H9 (cell line): ENCODE results near the gene SIN3A. TPM values are rescaled to one million over a fixed set of nuclear protein-coding genes. Genes with fewer than 3 reads are reported as not detected.
A peak's percentile ranks its signal among the peaks of the same experiment; 100 is the strongest.

Experiments used
- DNase-seq: peaks from one replicate; pipeline ENCODE4 v3.0.0-alpha.2; 2017
- H2AFZ ChIP-seq: one replicate; pipeline ENCODE4 v1.6.1; 2013; ENCODE audit warnings: mild to moderate bottlenecking, low read length, control low read depth, moderate library complexity
- H2AK5ac ChIP-seq: 2 replicates; pipeline ENCODE4 v1.6.1; 2013; ENCODE audit warnings: low read length, control low read depth, mixed read lengths; ENCODE audit not compliant: insufficient read length
- H2BK120ac ChIP-seq: one replicate; pipeline ENCODE4 v1.6.1; 2013; ENCODE audit warnings: low read depth, mild to moderate bottlenecking, low read length, control low read depth, inconsistent platforms; ENCODE audit not compliant: poor library complexity, severe bottlenecking
- H2BK12ac ChIP-seq: 2 replicates; pipeline ENCODE4 v1.6.1; 2013; ENCODE audit warnings: low read length, control low read depth, mixed read lengths, low read depth; ENCODE audit not compliant: insufficient read length
- H2BK15ac ChIP-seq: 2 replicates; pipeline ENCODE4 v1.6.1; 2013; ENCODE audit warnings: low read depth, low read length, control low read depth
- H2BK20ac ChIP-seq: one replicate; pipeline ENCODE4 v1.6.1; 2013; ENCODE audit warnings: low read depth, mild to moderate bottlenecking, low read length, control low read depth, inconsistent platforms; ENCODE audit not compliant: poor library complexity, severe bottlenecking
- H2BK5ac ChIP-seq: 2 replicates; pipeline ENCODE4 v1.6.1; 2013; ENCODE audit warnings: low read length, control low read depth, mixed read lengths; ENCODE audit not compliant: insufficient read length
- H3K14ac ChIP-seq: 2 replicates; pipeline ENCODE4 v1.6.1; 2013; ENCODE audit warnings: low read length, control low read depth; ENCODE audit not compliant: insufficient read depth
- H3K18ac ChIP-seq: 2 replicates; pipeline ENCODE4 v1.6.1; 2013; ENCODE audit warnings: low read depth, mild to moderate bottlenecking, mixed read lengths, low read length, control low read depth; ENCODE audit not compliant: insufficient read length
- H3K23ac ChIP-seq: 2 replicates; pipeline ENCODE4 v1.6.1; 2013; ENCODE audit warnings: low read length, control low read depth, mixed read lengths, low read depth; ENCODE audit not compliant: insufficient read length
- H3K23me2 ChIP-seq: 2 replicates; pipeline ENCODE4 v1.6.1; 2013; ENCODE audit warnings: low read depth, mild to moderate bottlenecking, mixed read lengths, low read length, control low read depth; ENCODE audit not compliant: insufficient read length, poor library complexity, severe bottlenecking
- H3K27ac ChIP-seq: 2 replicates; pipeline ENCODE4 v1.5.1; 2013; ENCODE audit warnings: low read length, control low read depth, mixed read lengths, low read depth; ENCODE audit not compliant: insufficient read length
- H3K27me3 ChIP-seq: 2 replicates; pipeline ENCODE4 v1.6.1; 2013; ENCODE audit warnings: low read length, control low read depth, inconsistent platforms; ENCODE audit not compliant: insufficient read depth
- H3K4ac ChIP-seq: 2 replicates; pipeline ENCODE4 v1.6.1; 2013; ENCODE audit warnings: low read depth, mild to moderate bottlenecking, control low read depth, inconsistent platforms, low read length, moderate library complexity
- H3K4me1 ChIP-seq: 2 replicates; pipeline ENCODE4 v1.6.1; 2013; ENCODE audit warnings: low read length, control low read depth, inconsistent platforms; ENCODE audit not compliant: insufficient read depth
- H3K4me2 ChIP-seq: 2 replicates; pipeline ENCODE4 v1.6.1; 2013; ENCODE audit warnings: low read length, control low read depth, mixed read lengths; ENCODE audit not compliant: insufficient read length, insufficient read depth
- H3K56ac ChIP-seq: 2 replicates; pipeline ENCODE4 v1.6.1; 2013; ENCODE audit warnings: low read depth, mild to moderate bottlenecking, mixed read lengths, low read length, control low read depth; ENCODE audit not compliant: insufficient read length
- H3K79me1 ChIP-seq: 2 replicates; pipeline ENCODE4 v1.6.1; 2013; ENCODE audit warnings: low read depth, mild to moderate bottlenecking, moderate library complexity, low read length, control low read depth, inconsistent platforms; ENCODE audit not compliant: insufficient read depth, poor library complexity, severe bottlenecking
- H3K79me2 ChIP-seq: 2 replicates; pipeline ENCODE4 v1.6.1; 2013; ENCODE audit warnings: low read length, control low read depth, inconsistent platforms; ENCODE audit not compliant: insufficient read depth
- H3K9ac ChIP-seq: 2 replicates; pipeline ENCODE4 v1.6.1; 2013; ENCODE audit warnings: low read length, control low read depth, mixed read lengths; ENCODE audit not compliant: insufficient read length; ENCODE audit errors: extremely low read depth
- H3K9me3 ChIP-seq: one replicate; pipeline ENCODE4 v1.6.1; 2013; ENCODE audit warnings: low read depth, low read length, inconsistent platforms; ENCODE audit not compliant: control insufficient read depth
- H3T11ph ChIP-seq: one replicate; pipeline ENCODE4 v1.6.1; 2013; ENCODE audit warnings: mild to moderate bottlenecking, low read length, control low read depth, inconsistent platforms
- H4K20me1 ChIP-seq: one replicate; pipeline ENCODE4 v1.6.1; 2013; ENCODE audit not compliant: control insufficient read depth, insufficient read length, insufficient read depth
- H4K5ac ChIP-seq: 2 replicates; pipeline ENCODE4 v1.6.1; 2013; ENCODE audit warnings: low read depth, mild to moderate bottlenecking, mixed read lengths, low read length, control low read depth; ENCODE audit not compliant: insufficient read length
- H4K8ac ChIP-seq: replicated peaks from 2 replicates; pipeline ENCODE4 v1.6.1; 2013; ENCODE audit warnings: low read length, control low read depth, mixed read lengths, low read depth; ENCODE audit not compliant: insufficient read length
- H4K91ac ChIP-seq: 2 replicates; pipeline ENCODE4 v1.6.1; 2013; ENCODE audit warnings: low read depth, mild to moderate bottlenecking, moderate library complexity, mixed read lengths, low read length, control low read depth; ENCODE audit not compliant: insufficient read length
- H3K27ac Mint-ChIP-seq, 3 experiments: 2 replicates in 2 of 3; 3 replicates in 1 of 3; pipeline ENCODE4 v1.8.0; 2020 to 2021; ENCODE audit warnings: mixed read lengths in 3 of 3, mild to moderate bottlenecking in 1 of 3, moderate library complexity in 1 of 3
- H3K27me3 Mint-ChIP-seq: 2 replicates; pipeline ENCODE4 v1.8.0; 2021; ENCODE audit warnings: low read depth, mild to moderate bottlenecking, moderate library complexity, mixed read lengths
- H3K36me3 Mint-ChIP-seq, 3 experiments: 2 replicates in 2 of 3; 3 replicates in 1 of 3; pipeline ENCODE4 v1.8.0; 2020 to 2021; ENCODE audit warnings: low read depth in 3 of 3, mixed read lengths in 3 of 3; ENCODE audit not compliant: insufficient read depth in 1 of 3
- H3K4me1 Mint-ChIP-seq, 2 experiments: 2 replicates each; pipeline ENCODE4 v1.8.0; 2020; ENCODE audit warnings: mixed read lengths in 2 of 2
- H3K4me3 Mint-ChIP-seq, 2 experiments: 2 replicates in 1 of 2; 3 replicates in 1 of 2; pipeline ENCODE4 v1.8.0; 2020 to 2021; ENCODE audit warnings: mild to moderate bottlenecking in 2 of 2, mixed read lengths in 2 of 2, moderate library complexity in 1 of 2
- H3K9me3 Mint-ChIP-seq, 2 experiments: 2 replicates in 1 of 2; 3 replicates in 1 of 2; pipeline ENCODE4 v1.8.0; 2020; ENCODE audit warnings: mild to moderate bottlenecking in 2 of 2, mixed read lengths in 2 of 2, moderate library complexity in 1 of 2
- CTCF ChIP-seq: fragments of 200-600 bp; sonication (generic); conservative IDR thresholded peaks from 3 replicates; pipeline ENCODE4 v1.8.0; 2021; ENCODE audit warnings: antibody characterized with exemption, mild to moderate bottlenecking
- whole genome bisulfite sequencing: extraction: QIAGEN DNeasy Blood & Tissue Kit; methylation state at CpG from one replicate; pipeline ENCODE4 v1.1.7; 2013; ENCODE audit warnings: missing lambda C conversion rate, low lambda C conversion rate, mixed read lengths; ENCODE audit not compliant: insufficient read length; ENCODE audit errors: extremely low coverage; 5-methylcytosine and 5-hydroxymethylcytosine counted together
- total RNA-seq: library from RNA; stranded (reverse); gene quantifications from 2 replicates; pipeline ENCODE4 v1.2.1, GENCODE V29; 2021

Gene SIN3A
- total RNA-seq, 1 experiment from 2014 or later: 102 TPM

GRCh38 chr15:75437721-75438120 lies 13.8 kb downstream of the SIN3A start:
- Mint-ChIP-seq H3K4me1 (no peaks in the 10 kb centered on the region), H3K27me3 (no peaks in the 10 kb centered on the region), H3K27ac (peak overlapping the region in 2 of 3 experiments; percentile 15 to 89; a peak in 1 of 7 replicates), H3K9me3 (no peaks in the 10 kb centered on the region), H3K36me3 (peaks cover 13 to 50% (median 36%) of the 10 kb centered on the region in 3 experiments; a peak in 6 of 7 replicates), H3K4me3 (no peak overlapping the region)
- Histone ChIP-seq H3K4ac (no peak overlapping the region), H2AFZ (no peak overlapping the region), H2BK12ac (no peak overlapping the region), H2BK120ac (no peak overlapping the region), H2AK5ac (no peak overlapping the region), H4K91ac (no peak overlapping the region), H3K9me3 (no peaks in the 10 kb centered on the region), H3K9ac (no peak overlapping the region), H4K8ac (no peak overlapping the region), H3K4me1 (no peaks in the 10 kb centered on the region), H3K23me2 (no peaks in the 10 kb centered on the region), H4K20me1 (no peaks in the 10 kb centered on the region), H3K4me2 (no peak overlapping the region), H3K79me2 (peaks cover 32% of the 10 kb centered on the region; the same call in 1 of the 2 replicates), H3T11ph (no peak overlapping the region), H2BK5ac (no peak overlapping the region), H3K56ac (no peak overlapping the region), H3K27ac (no peak overlapping the region), H3K14ac (no peak overlapping the region), H3K27me3 (no peaks in the 10 kb centered on the region), H4K5ac (no peak overlapping the region), H3K18ac (no peak overlapping the region), H2BK20ac (no peak overlapping the region), H3K79me1 (peaks cover 17% of the 10 kb centered on the region), H2BK15ac (no peak overlapping the region), H3K23ac (no peak overlapping the region)
- no peak for TF ChIP-seq CTCF
- WGBS: no CpG with 5 or more reads among the region's 4 CpGs
- DNase-seq: no peak
